Renal cortical epithelial cell (primary cell): ENCODE data around the gene G6PC1. TPM values are rescaled to one million over a fixed set of nuclear protein-coding genes. Genes with fewer than 3 reads are reported as not detected.
"Not testable (repeated sequence)": the region's sequence is repeated elsewhere in the genome, so short reads cannot be mapped to it uniquely, and the experiment has no call there.

Source experiments
- DNase-seq: peaks from one replicate; pipeline ENCODE4 v3.0.0-alpha.2; 2011; ENCODE audit warnings: low read depth
- total RNA-seq: library from RNA; depleted of rRNA; stranded (reverse); fragments of >200 nt; gene quantifications from 2 replicates; pipeline ENCODE4 v1.2.3, GENCODE V29; 2014

The G6PC1 gene
- total RNA-seq, 1 donor from 2014 or later, result not detected

DNA sequence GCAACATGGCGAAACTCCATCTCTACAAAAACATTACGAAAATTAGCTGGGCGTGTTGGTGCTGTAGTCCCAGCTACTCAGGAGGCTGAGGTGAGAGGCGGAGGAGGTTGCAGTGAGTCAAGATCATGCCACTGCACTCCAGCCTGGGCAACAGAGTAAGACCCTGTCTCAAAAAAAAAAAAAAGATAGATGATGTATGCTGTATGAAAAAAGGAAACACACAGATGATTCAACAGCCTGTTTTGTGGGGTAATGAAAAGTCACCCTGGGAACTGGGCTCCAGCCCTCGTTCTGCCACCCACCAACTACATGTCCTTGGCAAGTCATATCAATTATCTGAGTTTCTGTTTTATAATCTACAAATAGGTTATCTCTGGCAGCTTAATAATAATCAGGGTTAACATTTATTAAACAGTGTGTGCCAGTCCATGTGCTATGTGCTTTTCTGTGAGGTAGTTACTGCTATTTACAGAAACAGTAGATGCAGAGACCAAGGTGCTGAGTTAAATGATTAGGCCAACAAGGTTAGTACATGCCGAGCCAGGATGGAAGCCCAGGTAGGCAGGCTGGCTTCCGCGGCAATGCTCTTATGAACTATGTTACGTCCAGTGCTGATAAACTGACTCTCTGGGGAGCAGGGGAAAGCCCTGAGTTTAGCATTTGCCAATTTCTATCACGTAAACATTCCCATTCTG lies 1.1 kb downstream of the G6PC1 start:
- no peak for DNase-seq

- DNase-seq, result no peak
These were observed 3.5 kb downstream of the G6PC1 start for GRCh38 chr17:42904110-42904469.

DNA sequence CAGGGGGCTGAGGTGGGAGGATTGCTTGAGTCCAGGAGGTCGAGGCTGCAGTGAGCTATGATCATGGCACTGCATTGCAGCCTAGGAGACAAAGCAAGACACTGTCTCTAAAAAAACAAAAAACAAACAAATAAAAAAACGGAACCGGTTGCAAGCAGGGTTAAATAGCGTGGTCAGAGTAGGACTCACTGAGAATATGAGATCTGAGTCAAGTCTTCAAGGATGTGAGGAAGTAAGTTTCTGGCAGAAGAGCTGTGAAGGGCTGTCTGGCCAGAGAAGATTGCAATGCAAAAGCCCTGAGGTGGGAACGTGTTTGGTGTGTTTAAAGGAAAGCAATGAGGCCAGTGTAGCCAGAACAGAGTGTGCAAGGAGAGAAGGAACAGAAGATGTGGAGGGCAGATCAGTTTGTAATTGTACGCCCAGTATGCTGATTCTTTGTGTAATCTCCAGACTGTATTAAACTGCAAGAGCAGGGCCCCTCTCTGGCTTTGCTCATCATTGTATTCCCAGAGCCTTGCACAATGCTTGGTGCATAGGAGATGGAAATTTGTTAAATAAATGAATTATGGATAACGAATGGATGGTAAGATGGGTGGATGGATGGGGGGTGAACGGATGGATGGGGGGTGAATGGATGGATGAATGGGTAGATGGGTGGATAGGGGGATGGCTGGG lies 6.3 kb downstream of the G6PC1 start:
- no peak for DNase-seq

DNA sequence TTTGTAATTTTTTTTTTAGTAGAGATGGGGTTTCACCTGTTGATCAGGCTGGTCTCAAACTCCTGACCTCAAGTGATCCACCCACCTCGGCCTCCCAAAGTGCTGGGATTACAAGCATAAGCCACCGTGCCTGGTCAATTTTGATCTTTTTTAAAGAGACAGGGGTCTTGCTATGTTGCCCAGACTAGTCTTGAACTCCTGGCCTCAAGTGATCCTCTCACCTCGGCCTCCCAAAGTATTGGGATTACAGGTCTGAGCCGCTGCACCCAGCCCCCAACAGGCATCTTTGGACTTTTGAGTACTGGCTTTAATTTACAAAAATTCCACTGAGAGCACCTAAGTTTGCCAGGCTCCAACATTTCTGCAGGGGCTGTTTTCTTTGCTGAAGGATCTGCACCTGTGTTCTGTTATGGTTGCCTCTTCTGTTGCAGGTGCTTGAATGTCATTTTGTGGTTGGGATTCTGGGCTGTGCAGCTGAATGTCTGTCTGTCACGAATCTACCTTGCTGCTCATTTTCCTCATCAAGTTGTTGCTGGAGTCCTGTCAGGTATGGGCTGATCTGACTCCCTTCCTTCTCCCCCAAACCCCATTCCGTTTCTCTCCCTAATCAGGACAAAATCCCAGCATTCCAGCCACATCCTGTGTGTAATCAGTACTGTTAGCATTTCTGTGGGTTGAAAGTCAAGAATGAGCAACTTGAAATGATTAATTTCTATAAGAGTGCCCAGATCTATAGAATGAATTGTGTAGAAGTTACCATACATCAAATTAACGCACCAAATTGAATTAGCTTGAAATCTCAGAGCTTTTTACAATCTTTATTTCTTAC lies 8.5 kb downstream of the G6PC1 start:
- no peak for DNase-seq

- DNase-seq, result peak; percentile 59
These were observed 12.9 kb downstream of the G6PC1 start for GRCh38 chr17:42913522-42913921.

DNA sequence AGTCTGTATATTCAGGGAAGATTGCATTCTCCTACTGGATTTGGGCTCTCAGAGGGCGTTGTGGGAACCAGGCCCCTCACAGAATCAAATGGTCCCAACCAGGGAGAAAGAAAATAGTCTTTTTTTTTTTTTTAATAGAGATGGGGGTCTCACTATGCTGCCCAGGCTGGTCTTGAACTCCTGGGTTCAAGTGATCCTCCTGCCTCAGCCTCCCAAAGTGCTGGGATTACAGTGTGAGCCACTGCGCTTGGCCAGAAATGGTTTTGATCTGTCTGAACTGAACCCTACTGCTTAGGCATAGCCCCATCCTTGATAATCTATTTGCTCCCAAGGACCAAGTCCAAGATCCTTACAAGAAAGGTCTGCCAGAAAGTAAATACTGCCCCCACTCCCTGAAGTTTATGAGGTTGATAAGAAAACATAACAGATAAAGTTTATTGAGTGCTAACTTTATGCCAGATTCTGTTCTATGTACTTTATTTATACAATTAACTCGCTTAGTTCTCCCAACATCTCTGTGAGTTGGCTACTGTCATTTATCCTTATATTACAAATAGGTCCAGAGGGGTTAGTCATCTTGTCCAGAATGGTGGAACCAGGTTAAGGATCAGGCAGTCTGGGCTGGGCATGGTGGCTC lies 13.5 kb downstream of the G6PC1 start:
- no peak for DNase-seq

- DNase-seq, result not testable (repeated sequence)
These were observed 14.7 kb downstream of the G6PC1 start for GRCh38 chr17:42915288-42915687.

- DNase-seq, result not testable (repeated sequence)
These were observed 16.0 kb downstream of the G6PC1 start for GRCh38 chr17:42916388-42917235.

DNA sequence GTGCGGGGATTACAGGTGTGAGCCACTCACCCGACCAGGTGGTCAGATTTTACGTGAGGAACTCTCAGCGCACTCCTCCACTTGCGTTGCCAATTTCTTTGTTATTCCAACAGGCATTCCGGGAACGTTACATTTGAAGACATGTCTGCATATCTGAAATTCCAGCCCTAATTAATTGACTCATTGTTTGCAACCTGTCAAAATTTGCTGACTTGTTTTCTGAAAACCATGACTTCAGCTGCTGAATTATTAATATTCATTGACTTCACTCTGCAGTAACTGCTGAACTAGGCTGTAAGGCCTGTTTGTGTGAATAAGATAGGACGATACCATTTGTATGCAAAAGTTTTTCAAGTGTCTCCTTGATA lies 16.6 kb downstream of the G6PC1 start:
- DNase-seq, result peak; percentile 50

- DNase-seq, result peak; percentile 15
These were observed 18.4 kb downstream of the G6PC1 start for GRCh38 chr17:42918902-42919521.

- DNase-seq, result not testable (repeated sequence)
These were observed 19.0 kb downstream of the G6PC1 start for GRCh38 chr17:42919522-42920077.

- no peak for DNase-seq
These were observed 19.7 kb downstream of the G6PC1 start for GRCh38 chr17:42920106-42920900.

GRCh38 chr17:42920922-42921321 lies 20.3 kb downstream of the G6PC1 start:
- peak; percentile 68 for DNase-seq

- DNase-seq, result no peak
These were observed 21.7 kb downstream of the G6PC1 start for GRCh38 chr17:42922294-42922693.

GRCh38 chr17:42923472-42923871 lies 22.9 kb downstream of the G6PC1 start:
- not testable (repeated sequence) for DNase-seq

GRCh38 chr17:42924891-42925290 lies 24.3 kb downstream of the G6PC1 start:
- no peak for DNase-seq

- DNase-seq, result peak; percentile 95
These were observed 28.3 kb downstream of the G6PC1 start for GRCh38 chr17:42928714-42929496.

- no peak for DNase-seq
These were observed 28.9 kb downstream of the G6PC1 start for GRCh38 chr17:42929497-42929844.
